Neural progenitor cell (in vitro differentiated cells): ENCODE data around the gene IRX4. TPM values are rescaled to one million over a fixed set of nuclear protein-coding genes. Genes with fewer than 3 reads are reported as not detected.

Experiments
- DNase-seq: peaks from one replicate; pipeline ENCODE4 v3.0.0-alpha.2; 2016; ENCODE audit warnings: low spot score
- H2AFZ ChIP-seq: fragments of 200-600 bp; sonication (generic); replicated peaks from 2 replicates; pipeline ENCODE4 v1.6.1; 2016; ENCODE audit warnings: antibody characterized with exemption
- H3F3A ChIP-seq: fragments of 200-600 bp; sonication (generic); 2 replicates; pipeline ENCODE4 v1.6.1; 2016; ENCODE audit warnings: antibody characterized with exemption, low read depth
- H3K27ac ChIP-seq: fragments of 200-600 bp; sonication (generic); 2 replicates; pipeline ENCODE4 v1.5.1; 2016; ENCODE audit warnings: mild to moderate bottlenecking
- H3K27me3 ChIP-seq: fragments of 200-600 bp; sonication (generic); 2 replicates; pipeline ENCODE4 v1.6.1; 2016; ENCODE audit warnings: mild to moderate bottlenecking, moderate library complexity
- H3K36me3 ChIP-seq: fragments of 200-600 bp; sonication (generic); 2 replicates; pipeline ENCODE4 v1.5.1; 2016
- H3K4me1 ChIP-seq: fragments of 200-600 bp; sonication (generic); 2 replicates; pipeline ENCODE4 v1.6.1; 2016; ENCODE audit warnings: mixed run types
- H3K4me2 ChIP-seq: fragments of 200-600 bp; sonication (generic); 2 replicates; pipeline ENCODE4 v1.6.1; 2016
- H3K4me3 ChIP-seq: fragments of 200-600 bp; sonication (generic); 2 replicates; pipeline ENCODE4 v1.5.1; 2016
- H3K79me2 ChIP-seq: fragments of 200-600 bp; sonication (generic); 2 replicates; pipeline ENCODE4 v1.6.1; 2016; ENCODE audit warnings: low read depth
- H3K9ac ChIP-seq: fragments of 200-600 bp; sonication (generic); 2 replicates; pipeline ENCODE4 v1.6.1; 2016
- H3K9me3 ChIP-seq: fragments of 200-600 bp; sonication (generic); 2 replicates; pipeline ENCODE4 v1.5.1; 2016; ENCODE audit warnings: low read depth
- H4K20me1 ChIP-seq: fragments of 200-600 bp; sonication (generic); 2 replicates; pipeline ENCODE4 v1.6.1; 2016; ENCODE audit warnings: low read depth
- H3K27ac Mint-ChIP-seq: 3 replicates; pipeline ENCODE4 v1.8.0; 2021; ENCODE audit warnings: mixed read lengths
- H3K27me3 Mint-ChIP-seq: 2 replicates; pipeline ENCODE4 v1.8.0; 2022; ENCODE audit warnings: low read depth, mild to moderate bottlenecking, inconsistent platforms, moderate library complexity, mixed read lengths; ENCODE audit not compliant: insufficient read depth
- H3K36me3 Mint-ChIP-seq: 3 replicates; pipeline ENCODE4 v1.8.0; 2021; ENCODE audit warnings: mixed read lengths
- H3K4me1 Mint-ChIP-seq: 3 replicates; pipeline ENCODE4 v1.8.0; 2021; ENCODE audit warnings: mixed read lengths
- H3K4me3 Mint-ChIP-seq: 3 replicates; pipeline ENCODE4 v1.8.0; 2021; ENCODE audit warnings: mild to moderate bottlenecking, moderate library complexity, mixed read lengths
- H3K9me3 Mint-ChIP-seq: 3 replicates; pipeline ENCODE4 v1.8.0; 2020; ENCODE audit warnings: mixed read lengths
- EZH2 ChIP-seq: fragments of 200-600 bp; sonication (generic); IDR thresholded peaks from 2 replicates; pipeline ENCODE4 v1.6.1; 2017; ENCODE audit warnings: antibody characterized with exemption, mild to moderate bottlenecking, moderate library complexity
- EZH2phosphoT487 ChIP-seq: fragments of 200-600 bp; sonication (generic); IDR thresholded peaks from 2 replicates; pipeline ENCODE4 v1.6.1; 2017; ENCODE audit warnings: antibody characterized with exemption
- total RNA-seq: library from RNA; depleted of rRNA; stranded (reverse); fragments of >200 nt; gene quantifications from 2 replicates; pipeline ENCODE4 v1.2.3, GENCODE V29; 2015; ENCODE audit warnings: low replicate concordance
- TF ChIP-seq, protein P1 (sequence below): fragments of 200-600 bp; sonication (generic); IDR thresholded peaks from 2 replicates; pipeline ENCODE4 v1.5.1; 2017; ENCODE audit warnings: antibody characterized with exemption, mild to moderate bottlenecking

Gene IRX4
- total RNA-seq, 1 donor from 2014 or later: not detected

DNA sequence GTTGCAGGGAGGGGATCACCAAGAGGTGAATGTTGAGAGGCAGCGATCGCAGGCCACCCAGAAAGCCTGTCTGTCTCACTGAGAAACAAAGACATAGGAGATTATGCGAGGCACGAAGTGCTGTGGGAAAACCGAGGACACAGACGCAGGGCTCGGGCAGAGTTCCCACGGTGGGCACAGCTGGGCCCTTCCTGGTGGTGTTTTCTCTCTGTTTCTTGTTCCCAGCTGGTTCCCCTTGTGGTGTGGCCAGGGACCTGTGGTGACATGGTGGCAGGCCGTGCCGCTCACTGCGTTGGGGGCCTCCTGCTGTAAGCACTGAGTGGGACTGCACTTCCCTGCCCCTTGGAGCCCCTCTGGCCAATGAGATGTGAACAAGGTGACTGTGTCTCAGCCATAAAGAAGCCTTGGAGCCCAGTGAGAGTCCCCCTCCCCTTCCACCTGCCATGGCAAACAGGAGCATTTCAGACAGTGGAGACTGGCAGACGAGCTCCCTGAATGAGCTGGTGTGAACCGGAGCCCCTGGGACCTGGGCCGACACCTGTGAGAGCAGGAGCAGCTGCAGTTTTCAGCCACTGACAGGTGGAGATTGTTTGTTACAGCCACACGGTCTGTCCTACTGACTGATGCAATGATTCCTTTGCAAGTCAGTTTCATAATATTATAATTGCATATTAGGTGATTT is 13.2 kb upstream of the IRX4 start:
- no peak overlapping the region for H3K4me3 Mint-ChIP-seq
- Histone ChIP-seq H3K9ac (no peak overlapping the region), H4K20me1 (no peaks in the 10 kb centered on the region), H3K27ac (no peak overlapping the region), H3K36me3 (no peaks in the 10 kb centered on the region), H3K79me2 (no peaks in the 10 kb centered on the region), H3K4me3 (no peak overlapping the region), H2AFZ (no peak overlapping the region), H3F3A (no peaks in the 10 kb centered on the region), H3K27me3 (peaks cover 42% of the 10 kb centered on the region), H3K9me3 (no peaks in the 10 kb centered on the region), H3K4me2 (no peak overlapping the region), H3K4me1 (no peaks in the 10 kb centered on the region)
- no peaks in the 10 kb centered on the region for H3K36me3 Mint-ChIP-seq
- H3K27ac Mint-ChIP-seq: no peak overlapping the region
- peaks cover 12% of the 10 kb centered on the region for H3K4me1 Mint-ChIP-seq
- H3K9me3 Mint-ChIP-seq: peaks cover 3% of the 10 kb centered on the region
- H3K27me3 Mint-ChIP-seq: peaks cover 28% of the 10 kb centered on the region
- no peak for TF ChIP-seq EZH2phosphoT487
- TF ChIP-seq, protein P1, sequence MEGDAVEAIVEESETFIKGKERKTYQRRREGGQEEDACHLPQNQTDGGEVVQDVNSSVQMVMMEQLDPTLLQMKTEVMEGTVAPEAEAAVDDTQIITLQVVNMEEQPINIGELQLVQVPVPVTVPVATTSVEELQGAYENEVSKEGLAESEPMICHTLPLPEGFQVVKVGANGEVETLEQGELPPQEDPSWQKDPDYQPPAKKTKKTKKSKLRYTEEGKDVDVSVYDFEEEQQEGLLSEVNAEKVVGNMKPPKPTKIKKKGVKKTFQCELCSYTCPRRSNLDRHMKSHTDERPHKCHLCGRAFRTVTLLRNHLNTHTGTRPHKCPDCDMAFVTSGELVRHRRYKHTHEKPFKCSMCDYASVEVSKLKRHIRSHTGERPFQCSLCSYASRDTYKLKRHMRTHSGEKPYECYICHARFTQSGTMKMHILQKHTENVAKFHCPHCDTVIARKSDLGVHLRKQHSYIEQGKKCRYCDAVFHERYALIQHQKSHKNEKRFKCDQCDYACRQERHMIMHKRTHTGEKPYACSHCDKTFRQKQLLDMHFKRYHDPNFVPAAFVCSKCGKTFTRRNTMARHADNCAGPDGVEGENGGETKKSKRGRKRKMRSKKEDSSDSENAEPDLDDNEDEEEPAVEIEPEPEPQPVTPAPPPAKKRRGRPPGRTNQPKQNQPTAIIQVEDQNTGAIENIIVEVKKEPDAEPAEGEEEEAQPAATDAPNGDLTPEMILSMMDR: no peak
- TF ChIP-seq EZH2: no peak
- no peak for DNase-seq

DNA sequence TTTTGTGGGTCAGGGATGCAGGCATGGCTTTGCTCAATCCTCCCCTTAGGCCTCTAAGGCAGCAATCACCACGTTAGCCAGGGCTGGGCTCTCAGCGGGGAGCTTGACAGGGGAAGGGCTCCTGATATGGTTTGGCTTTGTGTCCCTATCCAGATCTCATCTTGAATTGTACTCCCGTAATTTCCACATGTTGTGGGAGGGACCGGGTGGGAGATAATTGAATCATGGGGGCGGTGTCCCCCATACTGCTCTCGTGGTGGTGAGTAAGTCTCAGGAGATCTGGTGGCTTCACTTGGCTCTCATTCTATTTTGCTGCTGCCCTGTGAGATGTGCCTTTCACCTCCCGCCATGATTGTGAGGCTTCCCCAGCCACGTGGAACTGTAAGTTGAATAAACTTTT is 11.5 kb upstream of the IRX4 start:
- Histone ChIP-seq H3K27me3 (peaks cover 58% of the 10 kb centered on the region), H3K9me3 (no peaks in the 10 kb centered on the region), H3K36me3 (no peaks in the 10 kb centered on the region), H3K27ac (no peak overlapping the region), H4K20me1 (no peaks in the 10 kb centered on the region), H2AFZ (no peak overlapping the region), H3K79me2 (no peaks in the 10 kb centered on the region), H3F3A (no peaks in the 10 kb centered on the region), H3K4me3 (no peak overlapping the region), H3K9ac (no peak overlapping the region), H3K4me1 (no peaks in the 10 kb centered on the region), H3K4me2 (no peak overlapping the region)
- Mint-ChIP-seq H3K9me3 (peaks cover 3% of the 10 kb centered on the region), H3K4me1 (peaks cover 19% of the 10 kb centered on the region), H3K27ac (no peak overlapping the region), H3K4me3 (no peak overlapping the region), H3K27me3 (peaks cover 30% of the 10 kb centered on the region), H3K36me3 (no peaks in the 10 kb centered on the region)
- TF ChIP-seq EZH2phosphoT487 (no peak), EZH2 (no peak)
- TF ChIP-seq, protein P1: no peak
- DNase-seq: no peak

DNA sequence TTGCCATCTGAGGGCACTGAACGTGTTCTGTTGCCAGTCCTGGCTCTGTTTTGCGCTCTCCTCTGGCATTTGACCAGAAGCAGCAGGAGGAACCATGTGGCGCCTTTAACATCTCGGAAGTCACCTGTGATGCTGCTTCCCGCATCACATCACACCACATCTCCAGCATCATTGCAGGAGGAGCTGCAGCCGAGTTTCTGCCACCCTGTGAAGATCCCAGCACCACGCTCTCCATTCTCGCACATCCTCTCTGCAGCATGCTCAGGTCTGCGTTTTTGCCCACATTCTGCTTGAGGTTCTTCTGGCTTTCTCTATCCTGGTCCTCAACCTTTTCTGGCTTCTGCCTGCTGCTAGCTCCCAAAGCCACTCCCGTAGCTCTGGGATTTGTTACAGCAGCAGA is 11.0 kb upstream of the IRX4 start:
- H3K4me3 Mint-ChIP-seq: no peak overlapping the region
- H3F3A ChIP-seq: no peaks in the 10 kb centered on the region
- peaks cover 34% of the 10 kb centered on the region for H3K27me3 Mint-ChIP-seq
- no peak overlapping the region for H2AFZ ChIP-seq
- H3K9ac ChIP-seq: no peak overlapping the region
- H3K27ac ChIP-seq: no peak overlapping the region
- H3K27me3 ChIP-seq: peaks cover 63% of the 10 kb centered on the region
- no peaks in the 10 kb centered on the region for H3K36me3 ChIP-seq
- peaks cover 5% of the 10 kb centered on the region for H3K9me3 Mint-ChIP-seq
- H3K4me2 ChIP-seq: no peak overlapping the region
- no peaks in the 10 kb centered on the region for H3K36me3 Mint-ChIP-seq
- no peak overlapping the region for H3K4me3 ChIP-seq
- no peaks in the 10 kb centered on the region for H3K4me1 ChIP-seq
- H3K27ac Mint-ChIP-seq: no peak overlapping the region
- no peaks in the 10 kb centered on the region for H4K20me1 ChIP-seq
- H3K79me2 ChIP-seq: no peaks in the 10 kb centered on the region
- no peak for DNase-seq
- no peaks in the 10 kb centered on the region for H3K9me3 ChIP-seq
- H3K4me1 Mint-ChIP-seq: peaks cover 19% of the 10 kb centered on the region
- TF ChIP-seq EZH2 (no peak), EZH2phosphoT487 (no peak)
- TF ChIP-seq, protein P1: no peak
